IPS-NIHi11 (cell line): ENCODE data around the gene OR5B12.
"Not testable (repeated sequence)": the region's sequence is repeated elsewhere in the genome, so short reads cannot be mapped to it uniquely, and the experiment has no call there.

Experiments
- DNase-seq: peaks from one replicate; pipeline ENCODE4 v3.0.0; 2012; ENCODE audit warnings: mixed read lengths, low spot score

Gene OR5B12

DNA sequence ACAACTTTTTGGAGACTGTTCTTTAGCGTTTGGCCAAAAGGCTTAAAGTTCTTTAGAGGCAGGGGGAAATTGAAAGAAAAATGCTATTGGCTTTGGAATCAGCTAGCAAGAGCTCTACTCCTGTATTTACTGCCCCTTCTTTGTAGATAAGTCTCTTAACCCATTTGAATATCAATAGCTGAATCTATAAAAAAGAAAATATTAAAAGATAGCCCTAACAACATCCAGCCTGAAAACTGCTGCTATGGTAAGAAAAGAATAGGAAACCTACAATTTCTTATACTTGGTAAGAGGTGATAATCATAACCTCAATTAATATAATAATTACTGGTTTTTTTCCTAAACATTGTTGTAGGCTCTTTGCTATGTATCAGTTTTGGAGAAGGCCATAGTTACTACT lies at the start of gene OR5B12:
TSS of gene OR5B12 (minus strand) at position 101 of the 400 bp plus-strand sequence. CDS start 2,085 bp downstream, outside the sequence.
- no peak for DNase-seq

GRCh38 chr11:58490827-58491226 lies 48.8 kb upstream of the OR5B12 start:
- DNase-seq, result no peak

DNA sequence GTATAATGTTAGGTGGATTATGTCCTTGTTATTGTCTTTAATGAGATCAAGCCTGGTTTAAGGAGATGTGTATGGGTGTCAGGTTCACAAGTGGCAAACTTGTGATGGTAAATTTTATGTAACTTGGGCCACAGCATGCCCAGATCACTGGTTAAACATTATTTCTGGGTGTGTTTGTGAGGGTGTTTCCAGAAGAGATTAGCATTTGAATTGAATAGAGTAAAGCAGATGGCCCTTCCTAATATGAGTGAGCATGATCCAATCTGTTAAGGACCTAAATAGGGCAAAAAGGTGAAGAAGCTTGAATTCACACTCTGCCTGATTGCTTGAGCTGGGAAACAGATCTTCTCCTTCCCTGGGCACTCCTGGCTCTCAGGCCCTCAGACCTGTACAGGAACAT lies 45.1 kb upstream of the OR5B12 start:
- no peak for DNase-seq

- DNase-seq, result no peak
Observed at GRCh38 chr11:58485961-58486360, 43.9 kb upstream of the OR5B12 start.

DNA sequence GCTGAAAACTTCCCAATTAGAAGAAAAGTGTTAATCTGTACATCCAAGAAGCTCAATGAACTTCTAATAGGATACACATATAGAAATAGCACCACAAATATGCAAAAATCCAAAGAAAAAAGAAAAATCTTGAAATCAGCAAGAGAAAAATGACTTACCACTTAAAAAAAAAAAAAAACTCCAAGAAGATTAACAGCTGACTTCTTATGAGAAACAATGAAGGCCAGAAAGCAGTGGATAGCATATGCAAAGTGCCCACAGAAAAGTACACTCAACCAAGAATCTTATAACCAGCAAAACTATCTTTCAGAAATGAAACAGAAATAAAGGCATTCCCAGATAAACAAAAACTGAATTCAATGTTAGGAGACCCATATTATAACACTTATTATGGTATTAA lies 29.9 kb upstream of the OR5B12 start:
- DNase-seq, result no peak

- no peak for DNase-seq
Observed at GRCh38 chr11:58466293-58466692, 24.3 kb upstream of the OR5B12 start.

- DNase-seq, result no peak
Observed at GRCh38 chr11:58465690-58466089, 23.7 kb upstream of the OR5B12 start.

DNA sequence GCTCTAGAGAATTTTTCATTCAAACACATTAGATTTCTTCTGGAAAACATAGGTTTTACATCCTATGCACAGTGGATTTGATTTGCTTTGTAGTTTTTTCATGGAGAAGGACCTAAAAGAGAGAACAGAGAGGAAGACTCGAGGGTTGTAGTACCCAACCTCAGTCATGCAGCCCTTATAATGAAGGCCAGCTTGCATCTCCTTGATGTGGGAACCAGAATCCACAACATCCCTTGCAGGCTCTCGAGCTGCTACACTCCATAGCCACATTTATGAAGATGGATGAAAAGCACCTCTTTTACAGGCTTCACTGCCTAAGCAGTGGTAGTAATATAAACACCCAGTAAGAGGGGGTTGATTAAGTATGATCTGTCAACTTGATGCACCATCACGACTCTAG lies 9.5 kb upstream of the OR5B12 start:
- DNase-seq, result no peak

- DNase-seq, result no peak
Observed at GRCh38 chr11:58446294-58446693, 4.3 kb upstream of the OR5B12 start.

GRCh38 chr11:58444300-58444699 lies 2.3 kb upstream of the OR5B12 start:
- DNase-seq, result no peak

- no peak for DNase-seq
Observed at GRCh38 chr11:58438486-58438885, 3.5 kb downstream of the OR5B12 start.

DNA sequence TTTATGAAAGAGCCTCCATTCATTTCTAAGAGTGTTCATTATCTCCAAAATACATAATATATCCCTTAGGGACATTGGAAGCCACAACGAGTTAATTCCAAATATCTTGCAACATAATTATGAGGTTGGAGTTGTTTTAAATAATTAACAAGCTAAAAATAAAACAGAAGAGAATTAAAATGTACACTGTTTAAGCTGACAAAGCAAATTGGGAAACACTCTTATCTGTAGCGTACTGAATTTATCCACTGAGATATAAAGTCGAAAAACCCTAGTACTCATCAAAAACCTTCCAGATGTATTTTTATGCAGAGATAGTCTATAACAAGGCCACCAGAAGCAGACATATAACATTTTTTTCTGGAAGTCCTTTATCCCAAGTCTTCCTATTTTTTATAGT lies 7.8 kb downstream of the OR5B12 start:
- no peak for DNase-seq

DNA sequence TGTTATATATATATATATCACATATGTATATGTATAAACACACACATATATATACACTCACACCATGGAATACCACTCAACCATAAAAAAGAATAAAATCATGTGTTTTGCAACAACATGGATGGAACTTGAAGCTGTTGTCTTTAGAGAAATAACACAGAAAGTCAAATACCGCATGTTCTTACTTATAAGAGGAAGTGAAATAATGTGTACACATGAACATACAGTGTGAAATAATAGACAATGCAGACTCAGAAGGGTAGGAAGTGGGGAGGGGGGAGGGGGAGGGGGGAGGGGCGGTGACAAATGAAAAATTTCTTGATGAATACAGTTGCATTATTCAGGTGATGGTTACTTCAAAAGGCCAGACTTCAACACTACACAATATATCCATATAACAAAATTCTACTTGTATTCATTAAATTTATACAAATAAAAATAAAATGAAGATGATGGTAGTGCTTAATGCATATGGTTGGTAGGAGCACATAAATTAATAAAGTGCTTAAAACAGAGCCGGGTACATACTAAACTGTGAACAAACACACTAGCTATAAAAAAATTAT lies 8.3 kb downstream of the OR5B12 start:
- DNase-seq, result no peak

DNA sequence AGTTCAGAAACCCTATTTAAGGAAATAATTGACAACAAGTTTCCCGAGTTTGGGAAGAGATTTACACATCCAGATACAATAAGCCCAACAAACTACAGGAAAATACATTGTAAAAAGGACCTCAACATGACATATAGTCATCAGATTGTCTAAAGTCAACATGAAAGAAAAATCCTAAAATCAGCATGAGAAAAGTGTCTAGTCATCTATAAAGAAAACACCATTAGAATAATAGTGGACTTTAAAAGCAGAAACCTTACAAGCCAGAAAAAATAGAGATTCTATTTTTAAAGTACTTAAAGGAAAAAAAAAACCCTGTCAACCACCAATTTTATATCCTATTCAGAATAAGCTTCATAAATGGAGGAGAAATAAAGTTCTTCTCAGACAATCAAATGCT lies 12.8 kb downstream of the OR5B12 start:
- DNase-seq, result no peak

- DNase-seq, result no peak
Observed at GRCh38 chr11:58428021-58428420, 14.0 kb downstream of the OR5B12 start, which contains the start of gene OR5B2. TSS of gene OR5B2 (minus strand) at chr11:58428121. CDS start at chr11:58423261, 4,860 bp downstream.

DNA sequence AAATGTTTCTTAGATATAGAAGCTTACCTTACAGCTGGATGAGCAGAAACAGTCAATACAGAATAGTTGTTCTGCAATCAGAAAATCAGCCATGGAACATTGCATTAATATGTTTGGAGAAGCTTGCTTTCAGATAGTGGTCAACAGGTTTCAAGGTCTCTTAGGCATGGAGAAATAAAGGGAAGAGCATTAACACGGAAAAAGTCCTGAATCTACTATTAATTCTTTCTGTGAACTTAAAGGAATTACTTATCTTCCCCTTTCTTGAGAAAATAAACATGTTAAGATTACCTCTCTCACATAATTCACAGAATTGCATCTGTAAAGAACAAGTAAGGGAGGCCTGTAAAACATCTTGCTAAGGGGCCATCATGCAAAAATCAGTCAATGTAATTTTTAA lies 35.3 kb downstream of the OR5B12 start, which contains the start of gene OR5B3:
TSS of gene OR5B3 (minus strand) at position 101 of the 400 bp plus-strand sequence. CDS start 3,465 bp downstream, outside the sequence.
- no peak for DNase-seq

DNA sequence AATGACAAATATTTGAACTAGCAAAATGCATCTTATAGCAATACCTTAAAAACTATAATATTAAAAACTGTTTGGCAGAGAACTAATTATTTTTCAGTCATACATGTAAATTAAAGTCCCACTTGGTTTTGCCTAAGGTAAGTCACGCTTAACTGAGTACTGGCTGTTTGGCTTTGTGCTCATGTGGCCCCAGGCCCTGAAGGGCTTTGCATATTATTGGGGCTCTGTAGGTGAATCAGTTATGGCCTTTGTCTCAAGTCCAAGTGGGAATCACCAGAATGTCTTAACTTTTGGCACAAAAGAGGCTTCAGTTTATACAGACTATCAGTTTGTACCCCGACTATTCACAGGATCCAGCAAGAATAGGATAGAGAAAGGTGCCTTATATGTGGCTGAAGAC lies 42.4 kb downstream of the OR5B12 start:
- not testable (repeated sequence) for DNase-seq

DNA sequence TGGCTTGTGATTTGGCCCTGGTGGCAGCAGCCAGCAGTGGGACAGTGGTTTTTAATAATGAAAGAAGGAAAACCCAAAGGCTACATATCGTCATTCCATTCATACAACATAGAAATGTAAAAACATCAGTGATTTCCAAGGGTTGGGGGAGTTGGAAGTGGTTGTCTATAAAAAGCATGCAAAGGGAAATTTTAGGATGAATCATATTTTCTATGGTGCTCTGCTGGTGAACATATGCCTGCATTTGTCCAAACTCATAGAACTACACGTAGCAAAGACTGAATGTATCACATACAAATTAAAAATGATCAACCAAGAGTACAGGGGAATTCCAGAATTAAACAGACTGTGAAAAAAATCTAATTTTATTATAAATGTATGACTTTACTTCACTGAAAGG lies 46.5 kb downstream of the OR5B12 start:
- no peak for DNase-seq

- DNase-seq, result no peak
Observed at GRCh38 chr11:58394195-58394594, 47.8 kb downstream of the OR5B12 start.

- no peak for DNase-seq
Observed at GRCh38 chr11:58392746-58393145, 49.3 kb downstream of the OR5B12 start.

DNA sequence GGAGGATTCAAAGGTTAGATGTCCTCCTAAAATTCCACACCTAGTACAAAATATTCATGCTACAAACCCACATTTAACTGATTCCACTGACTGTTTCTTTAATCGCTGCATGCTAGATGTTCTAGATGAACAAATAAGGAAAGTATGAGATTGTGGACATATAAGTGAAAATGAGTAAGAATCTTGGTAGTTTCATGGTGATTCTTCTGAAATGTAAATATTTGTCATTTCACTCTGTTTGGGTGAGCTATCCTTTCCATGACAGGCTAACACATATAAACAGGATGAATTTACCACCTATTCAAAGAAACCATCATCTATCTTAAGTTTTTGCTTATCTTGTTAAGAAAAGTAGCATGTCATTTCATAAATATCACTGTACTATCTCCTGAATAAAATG lies 50.2 kb downstream of the OR5B12 start:
- no peak for DNase-seq

DNA sequence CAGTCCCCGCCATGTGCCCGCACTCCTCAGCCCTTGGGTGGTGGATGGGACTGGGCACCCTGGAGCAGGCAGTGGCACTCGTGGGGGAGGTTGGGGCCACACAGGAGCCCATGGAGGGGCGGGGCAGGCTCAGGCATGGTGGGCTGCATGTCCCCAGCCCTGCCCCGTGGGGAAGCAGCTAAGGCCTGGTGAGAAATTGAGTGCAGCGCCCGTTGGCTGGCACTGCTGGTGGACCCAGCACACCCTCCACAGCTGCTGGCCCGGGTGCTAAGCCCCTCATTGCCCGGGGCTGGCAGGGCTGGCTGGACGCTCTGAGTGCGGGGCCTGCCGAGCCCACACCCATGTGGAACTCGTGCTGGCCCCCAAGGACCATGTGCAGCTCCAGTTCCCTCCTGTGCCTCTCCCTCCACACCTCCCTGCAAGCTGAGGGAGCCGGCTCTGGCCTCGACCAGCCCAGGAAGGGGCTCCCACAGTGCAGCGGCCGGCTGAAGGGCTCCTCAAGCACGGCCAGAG lies 51.4 kb downstream of the OR5B12 start:
- DNase-seq, result no peak
